IMR-90 (cell line): ENCODE measurements around the gene CRYBG3. TPM values are rescaled to one million over a fixed set of nuclear protein-coding genes. Genes with fewer than 3 reads are reported as not detected.

Source experiments
- ATAC-seq: fragments of 200-7000 bp; cut with Tn5 transposase; 2 replicates; pipeline ENCODE4 v1.9.1; 2020; ENCODE audit warnings: low read depth, mild to moderate bottlenecking, moderate library complexity
- BruUV-seq: library from RNA; stranded (reverse); fragments of 400-500 nt; replicated peaks from 2 replicates; lab custom pipeline; 2021; lab: Mats Ljungman, UMichigan
- CTCF ChIA-PET: fragments of 300-600 bp; formaldehyde crosslinking; extraction: SDS; loops from one replicate; lab custom pipeline; 2021; ENCODE audit warnings: antibody characterized with exemption; lab: Yijun Ruan, JAX
- POLR2A ChIA-PET: fragments of 300-600 bp; sonication (Branson Sonifier 250); formaldehyde crosslinking; loops from one replicate; lab custom pipeline; 2022; ENCODE audit warnings: antibody characterized with exemption; ENCODE audit not compliant: unreplicated experiment; lab: Charles Lee
- DNase-seq: peaks from one replicate; pipeline ENCODE4 v3.0.0; 2013
- H2AFZ ChIP-seq: replicated peaks from 2 replicates; pipeline ENCODE3; 2013; ENCODE audit warnings: low read length, mild to moderate bottlenecking; ENCODE audit not compliant: poor library complexity
- H2AK5ac ChIP-seq: 2 replicates; pipeline ENCODE4 v1.6.1; 2013; ENCODE audit warnings: low read depth, low read length, inconsistent platforms
- H2AK9ac ChIP-seq: replicated peaks from 2 replicates; pipeline ENCODE3; 2013; ENCODE audit warnings: mild to moderate bottlenecking, low read depth, low read length, moderate library complexity; ENCODE audit not compliant: poor library complexity
- H2BK120ac ChIP-seq: 2 replicates; pipeline ENCODE4 v1.6.1; 2013; ENCODE audit warnings: low read depth, low read length, inconsistent platforms
- H2BK15ac ChIP-seq: 3 replicates; pipeline ENCODE4 v1.6.1; 2013; ENCODE audit warnings: low read depth, low read length, inconsistent platforms
- H2BK20ac ChIP-seq: 2 replicates; pipeline ENCODE4 v1.6.1; 2013; ENCODE audit warnings: low read depth, mild to moderate bottlenecking, inconsistent platforms, low read length, moderate library complexity
- H2BK5ac ChIP-seq: 2 replicates; pipeline ENCODE4 v1.6.1; 2013; ENCODE audit warnings: mild to moderate bottlenecking, low read depth, low read length, inconsistent platforms; ENCODE audit not compliant: poor library complexity, severe bottlenecking
- H3K14ac ChIP-seq: replicated peaks from 2 replicates; pipeline ENCODE4 v1.6.1; 2013; ENCODE audit warnings: low read depth, low read length, inconsistent platforms
- H3K18ac ChIP-seq: 2 replicates; pipeline ENCODE4 v1.6.1; 2013; ENCODE audit warnings: low read depth, low read length, control low read depth
- H3K23ac ChIP-seq: 2 replicates; pipeline ENCODE4 v1.6.1; 2013; ENCODE audit warnings: low read depth, low read length, inconsistent platforms
- H3K27ac ChIP-seq: 2 replicates; pipeline ENCODE4 v1.5.1; 2013; ENCODE audit warnings: mild to moderate bottlenecking, control low read depth, low read length; ENCODE audit not compliant: insufficient read depth
- H3K27me3 ChIP-seq: 2 replicates; pipeline ENCODE4 v1.6.1; 2013; ENCODE audit warnings: low read length; ENCODE audit not compliant: control insufficient read depth, insufficient read depth
- H3K36me3 ChIP-seq: 2 replicates; pipeline ENCODE4 v1.6.1; 2013; ENCODE audit warnings: low read length, mixed read lengths; ENCODE audit not compliant: control insufficient read depth, insufficient read depth
- H3K4ac ChIP-seq: 2 replicates; pipeline ENCODE4 v1.6.1; 2013; ENCODE audit warnings: low read depth, low read length, inconsistent platforms
- H3K4me1 ChIP-seq: 2 replicates; pipeline ENCODE4 v1.6.1; 2013; ENCODE audit warnings: low read length, mixed read lengths; ENCODE audit not compliant: control insufficient read depth, insufficient read depth
- H3K4me2 ChIP-seq: 2 replicates; pipeline ENCODE4 v1.6.1; 2013; ENCODE audit warnings: low read depth, mild to moderate bottlenecking, control low read depth, low read length, moderate library complexity
- H3K4me3 ChIP-seq: 2 replicates; pipeline ENCODE4 v1.5.1; 2013; ENCODE audit warnings: low read depth, mild to moderate bottlenecking, control low read depth, low read length, moderate library complexity; ENCODE audit not compliant: insufficient read depth
- H3K56ac ChIP-seq: 2 replicates; pipeline ENCODE4 v1.6.1; 2013; ENCODE audit warnings: low read length, inconsistent platforms; ENCODE audit not compliant: insufficient read depth; ENCODE audit errors: extremely low read depth
- H3K79me1 ChIP-seq, 2 experiments: 2 replicates each; pipeline ENCODE4 v1.6.1; 2013; ENCODE audit warnings: low read length in 2 of 2, inconsistent platforms in 1 of 2, low read depth in 1 of 2
- H3K9ac ChIP-seq: 2 replicates; pipeline ENCODE4 v1.6.1; 2013; ENCODE audit warnings: low read depth, low read length, control low read depth
- H3K9me1 ChIP-seq: 2 replicates; pipeline ENCODE4 v1.6.1; 2013; ENCODE audit warnings: low read length, inconsistent platforms; ENCODE audit not compliant: insufficient read depth
- H3K9me3 ChIP-seq: 2 replicates; pipeline ENCODE4 v1.6.1; 2013; ENCODE audit warnings: low read length; ENCODE audit not compliant: control insufficient read depth, insufficient read depth
- H4K20me1 ChIP-seq: 2 replicates; pipeline ENCODE4 v1.6.1; 2013; ENCODE audit warnings: low read length, inconsistent platforms; ENCODE audit not compliant: insufficient read depth
- H4K5ac ChIP-seq: 2 replicates; pipeline ENCODE4 v1.6.1; 2013; ENCODE audit warnings: mild to moderate bottlenecking, low read depth, low read length, control low read depth
- H4K8ac ChIP-seq, 2 experiments: 2 replicates each; pipeline ENCODE4 v1.6.1; 2013; ENCODE audit warnings: low read depth in 2 of 2, low read length in 2 of 2, control low read depth in 1 of 2, inconsistent platforms in 1 of 2
- H4K91ac ChIP-seq: 2 replicates; pipeline ENCODE4 v1.6.1; 2013; ENCODE audit warnings: low read depth, low read length, inconsistent platforms; ENCODE audit not compliant: insufficient read depth
- BHLHE40 ChIP-seq: fragments of 150-350 bp; IDR thresholded peaks from 2 replicates; pipeline ENCODE4 v1.6.1; 2016; ENCODE audit warnings: mild to moderate bottlenecking, low read depth, low read length
- CEBPB ChIP-seq: IDR thresholded peaks from 2 replicates; pipeline ENCODE4 v1.6.1; 2012; ENCODE audit warnings: low read depth, low read length, improper control_type of control experiment
- RFX5 ChIP-seq: IDR thresholded peaks from 2 replicates; pipeline ENCODE4 v1.8.0; 2012; ENCODE audit warnings: low read depth, mild to moderate bottlenecking, low read length, moderate library complexity
- WGBS, 2 experiments: methylation state at CpG; one replicate each; pipeline versions ENCODE4 v1.1.5 to v1.1.7; 2013; ENCODE audit warnings: missing lambda C conversion rate in 2 of 2; ENCODE audit not compliant: insufficient read length in 1 of 2; ENCODE audit errors: extremely low coverage in 2 of 2; 5-methylcytosine and 5-hydroxymethylcytosine counted together
- dilution Hi-C: fragments of 300-500 bp; cut with HindIII; formaldehyde crosslinking; loops from one replicate; pipeline ENCODE4 v1.14.3; 2018; ENCODE audit warnings: low sequenced_read_pairs; ENCODE audit not compliant: unreplicated experiment
- in situ Hi-C: fragments of 300-500 bp; cut with MboI; formaldehyde crosslinking; loops from 3 replicates; pipeline ENCODE4 v1.14.3; 2019; ENCODE audit warnings: low sequenced_read_pairs, inconsistent platforms, mixed read lengths
- intact Hi-C: fragments of 100-400 bp; cut with micrococcal nuclease; formaldehyde crosslinking; loops from 2 replicates; pipeline ENCODE4 v1.10.0; 2022
- polyA plus RNA-seq, 3 experiments: library from polyadenylated mRNA; depleted of rRNA; stranded (reverse); fragments of >200 nt; gene quantifications; 2 replicates each; pipeline ENCODE4 v1.2.3, GENCODE V29; 2012; ENCODE audit warnings: low replicate concordance in 1 of 3
- total RNA-seq: library from RNA; depleted of rRNA; stranded (reverse); fragments of >200 nt; gene quantifications from 2 replicates; pipeline ENCODE4 v1.2.3, GENCODE V29; 2012

Gene CRYBG3
- total and polyA plus RNA-seq, 2 of the 4 experiments (the other 2 are of a cell fraction) = 4.9 to 26.2 TPM

DNA sequence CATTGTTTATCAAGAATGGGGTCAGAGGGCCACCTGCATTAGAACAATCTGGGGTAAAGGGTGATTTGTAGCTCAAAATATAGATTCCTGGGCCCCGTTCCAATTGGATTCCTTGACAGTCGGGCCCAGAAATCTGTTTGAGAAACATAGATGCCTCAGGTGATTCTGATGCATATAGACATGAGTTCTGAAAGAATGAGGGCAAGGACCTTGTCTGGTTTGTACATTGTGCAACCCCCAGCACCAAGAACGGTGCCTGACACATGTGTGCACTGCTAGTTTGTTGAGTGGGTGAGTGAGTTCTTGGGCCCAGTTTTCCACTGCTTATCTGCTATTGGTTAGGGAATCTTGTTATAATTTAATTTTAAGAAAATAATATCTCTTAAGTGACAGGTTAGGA, 16.6 kb downstream of the CRYBG3 start:
- Histone ChIP-seq H2AK5ac (no peak overlapping the region), H2AK9ac (no peak overlapping the region), H2BK15ac (no peak overlapping the region), H3K9me1 (0 out of 2 replicates have a peak, but pooled peaks cover 12% of the 10 kb centered on the region), H2BK5ac (no peak overlapping the region), H3K79me1 (peaks cover 22 to 41% of the 10 kb centered on the region in 2 experiments), H3K23ac (no peak overlapping the region), H2BK20ac (no peak overlapping the region), H3K4me3 (no peak overlapping the region), H3K4ac (no peak overlapping the region), H3K27ac (no peak overlapping the region), H2BK120ac (no peak overlapping the region), H2AFZ (no peak overlapping the region), H3K36me3 (no peaks in the 10 kb centered on the region), H4K8ac (no peak overlapping the region), H3K4me2 (no peak overlapping the region), H4K91ac (no peak overlapping the region), H3K9ac (no peak overlapping the region), H4K5ac (no peak overlapping the region), H3K4me1 (peaks cover 4% of the 10 kb centered on the region; the same call in 1 of the 2 replicates), H3K9me3 (no peaks in the 10 kb centered on the region), H3K18ac (no peak overlapping the region), H3K27me3 (no peaks in the 10 kb centered on the region), H3K56ac (no peak overlapping the region), H4K20me1 (peaks cover 3% of the 10 kb centered on the region; the same call in 1 of the 2 replicates), H3K14ac (no peak overlapping the region)
- ChIA-PET POLR2A (no interaction called here), CTCF (interaction anchor here (0.6 to 1.1 kb wide), 2 partner anchors 9 to 768 kb away, joined by 3 read pairs; no protein-coding TSS in a partner anchor)
- DNase-seq = no peak
- WGBS, 2 experiments = 58% methylated on average over 2 of the region's 3 CpGs; no CpG with 5 or more reads in 1 of the 2 experiments
- no peak for ATAC-seq
- in situ Hi-C loops = no loop called here
- no TSS peak for BruUV-seq
- no peak for TF ChIP-seq RFX5
- 0 out of 2 replicates have a peak, but pooled peaks have one; percentile 4 for TF ChIP-seq CEBPB
- no peak for TF ChIP-seq BHLHE40
- dilution Hi-C loops = no loop called here
- intact Hi-C loops = no loop called here
